ENCODE results near the gene PARVA.
"Not testable (repeated sequence)": the region's sequence is repeated elsewhere in the genome, so short reads cannot be mapped to it uniquely, and the experiment has no call there.

Gene PARVA

DNA sequence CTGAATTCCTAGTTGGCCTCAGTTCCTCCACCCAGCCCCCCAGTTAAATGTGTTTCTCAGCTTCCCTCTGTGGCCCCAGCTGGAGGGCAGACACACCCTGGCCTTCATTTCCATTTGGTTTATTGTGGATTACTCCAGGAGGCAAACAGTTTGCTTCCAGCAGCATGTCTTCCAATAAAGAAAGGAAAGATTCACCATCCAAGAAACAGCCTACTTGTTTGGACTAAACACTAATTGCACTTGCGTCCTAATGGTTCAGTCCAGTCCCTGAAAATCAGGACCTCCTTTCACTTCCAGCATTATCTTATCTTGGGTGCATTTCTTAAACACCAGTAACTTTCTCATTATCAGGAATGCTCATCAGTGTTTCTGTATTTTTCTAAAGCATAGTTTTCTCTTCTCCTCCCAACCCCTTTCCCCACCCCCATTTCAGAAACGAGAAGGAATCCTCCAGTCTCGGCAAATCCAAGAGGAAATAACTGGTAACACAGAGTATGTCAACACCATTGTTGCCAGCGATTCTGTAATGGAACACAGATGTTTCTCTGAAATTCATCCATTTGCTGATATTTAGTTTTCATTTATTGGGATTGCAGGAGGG lies 130.9 kb downstream of the PARVA start:
- no peak for DNase-seq

DNA sequence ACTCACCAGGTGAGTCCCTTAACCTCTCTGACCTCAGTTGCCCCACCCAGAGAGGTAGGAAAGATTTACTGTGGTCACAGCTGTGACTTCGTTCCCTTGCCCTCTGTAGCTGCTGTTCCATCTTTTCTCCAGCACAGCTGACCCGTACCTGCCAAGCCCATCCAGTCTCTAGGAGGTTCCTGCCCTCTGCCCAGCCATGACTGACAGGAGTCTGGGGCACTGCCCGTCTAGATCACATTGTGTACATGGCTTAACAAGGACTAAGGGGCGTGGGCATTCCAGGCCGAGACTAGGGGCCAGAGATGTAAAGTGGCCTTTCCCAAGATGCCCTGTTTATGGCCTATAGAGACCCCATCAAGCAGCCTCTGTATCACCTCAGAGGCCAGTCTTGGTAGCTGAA lies 132.0 kb downstream of the PARVA start:
- no peak for DNase-seq

DNA sequence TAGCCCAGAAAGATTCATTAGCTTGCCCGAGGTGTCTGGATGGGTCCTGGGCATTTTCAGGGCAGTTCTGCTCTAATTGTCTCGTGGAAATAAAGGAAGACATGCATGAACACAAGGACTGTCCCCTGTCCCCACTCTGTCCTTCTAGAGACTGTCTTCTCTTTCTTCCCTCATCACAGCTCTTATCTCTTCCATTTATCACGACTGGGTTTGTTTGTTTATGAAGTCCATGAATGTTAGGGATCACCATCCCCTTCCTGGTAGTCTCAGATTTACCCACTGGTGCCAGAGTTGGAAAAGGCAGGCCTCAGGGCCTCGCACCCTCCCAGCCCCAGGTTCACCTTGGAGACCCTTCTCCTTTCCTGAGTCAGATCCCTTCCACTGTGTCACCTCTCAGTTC lies 134.8 kb downstream of the PARVA start:
- DNase-seq = no peak

DNA sequence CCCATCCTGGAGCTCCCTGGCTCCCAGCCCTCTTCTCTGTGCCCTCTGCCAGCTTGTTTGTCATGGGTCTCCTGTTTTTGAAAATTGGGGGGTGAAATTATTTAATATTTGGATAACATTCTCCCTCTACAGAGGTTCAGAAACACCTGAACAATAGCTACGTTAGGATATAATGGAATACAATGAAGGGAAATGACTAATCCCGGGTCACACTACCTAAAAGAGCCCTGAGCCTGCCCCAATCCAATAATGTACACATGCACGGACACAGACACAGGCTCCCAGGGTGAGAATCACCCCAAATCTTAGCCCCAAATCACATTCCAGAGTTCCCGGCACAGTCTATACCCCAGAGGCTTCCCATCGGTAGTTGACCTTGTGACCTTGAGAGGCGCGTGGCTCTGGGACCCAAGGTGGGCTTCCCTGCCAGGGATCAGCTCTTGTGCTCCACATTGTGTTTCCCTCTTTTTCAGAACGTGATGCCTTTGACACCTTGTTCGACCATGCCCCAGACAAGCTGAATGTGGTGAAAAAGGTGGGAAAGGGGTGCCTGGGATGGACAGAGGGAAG lies 135.5 kb downstream of the PARVA start:
- no peak for DNase-seq

DNA sequence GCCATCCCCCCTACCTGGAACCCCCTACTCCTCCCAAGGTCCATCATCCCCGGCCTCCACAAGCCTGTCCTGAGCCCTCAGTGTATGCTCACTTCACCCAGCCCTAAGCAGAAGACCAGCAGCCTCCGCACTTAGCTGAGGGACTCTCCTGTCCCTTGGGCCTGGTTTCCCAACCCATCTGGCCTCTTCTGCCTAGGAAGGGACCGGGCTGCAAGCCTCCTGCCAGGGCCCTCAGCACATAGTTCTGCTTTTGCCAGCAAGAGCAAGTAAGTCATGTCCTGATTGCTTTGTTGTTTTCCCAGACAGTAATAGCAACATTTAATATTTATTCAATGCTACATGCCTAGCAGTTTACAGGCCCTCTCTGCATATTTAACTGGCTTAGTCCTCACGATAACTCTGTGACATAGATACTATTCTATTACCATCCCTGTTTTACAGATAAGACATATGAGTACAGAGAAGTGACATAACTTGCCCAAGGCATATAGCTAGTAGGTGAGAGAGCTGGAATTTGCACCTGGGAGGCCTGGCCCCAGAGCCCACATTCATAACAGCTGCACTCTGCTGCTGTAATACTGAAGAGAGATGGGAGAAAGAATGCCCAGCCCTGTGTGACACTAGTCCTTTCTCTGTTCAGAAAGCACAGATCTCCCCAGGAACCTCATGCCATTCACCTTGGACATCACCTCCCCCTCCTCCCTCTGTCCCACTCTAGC lies 139.2 kb downstream of the PARVA start:
- DNase-seq = no peak

DNA sequence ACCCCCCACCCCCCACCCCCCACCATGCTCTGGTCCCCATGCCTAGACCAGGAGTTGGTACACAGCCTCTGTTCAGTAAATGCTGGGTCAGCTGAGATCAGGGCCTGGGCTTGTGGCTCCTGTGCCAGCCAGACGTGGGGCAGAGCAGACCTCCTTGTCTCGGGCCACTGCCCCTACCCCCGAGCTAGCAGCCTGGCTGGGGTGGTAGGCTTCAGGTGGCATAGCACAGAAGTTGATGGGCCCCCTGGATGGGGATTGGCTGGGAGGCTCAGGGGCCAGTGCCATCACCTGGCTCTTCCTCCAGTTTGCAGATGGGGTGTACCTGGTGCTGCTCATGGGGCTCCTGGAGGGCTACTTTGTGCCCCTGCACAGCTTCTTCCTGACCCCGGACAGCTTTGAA lies 139.9 kb downstream of the PARVA start:
- no peak for DNase-seq

DNA sequence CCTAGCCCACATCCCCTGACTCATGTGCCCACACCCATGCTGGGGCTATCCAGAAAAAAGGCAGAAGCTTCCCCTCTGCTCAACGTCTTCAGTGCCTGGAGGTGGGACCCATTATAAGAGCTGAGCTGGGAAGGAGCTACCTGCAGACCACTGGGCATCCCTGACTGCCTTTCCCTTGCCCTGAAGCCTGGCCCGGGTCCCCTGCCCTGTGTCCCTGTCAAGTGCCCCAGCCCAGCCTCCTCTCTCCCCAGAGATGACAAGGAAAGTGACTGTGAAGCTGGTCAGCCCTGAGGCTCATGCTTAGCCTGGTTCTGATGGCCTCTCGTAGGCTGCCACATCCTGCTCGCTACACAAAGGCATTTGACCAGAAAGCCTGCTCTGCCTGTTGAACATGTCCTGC lies 140.4 kb downstream of the PARVA start:
- no peak for DNase-seq

DNA sequence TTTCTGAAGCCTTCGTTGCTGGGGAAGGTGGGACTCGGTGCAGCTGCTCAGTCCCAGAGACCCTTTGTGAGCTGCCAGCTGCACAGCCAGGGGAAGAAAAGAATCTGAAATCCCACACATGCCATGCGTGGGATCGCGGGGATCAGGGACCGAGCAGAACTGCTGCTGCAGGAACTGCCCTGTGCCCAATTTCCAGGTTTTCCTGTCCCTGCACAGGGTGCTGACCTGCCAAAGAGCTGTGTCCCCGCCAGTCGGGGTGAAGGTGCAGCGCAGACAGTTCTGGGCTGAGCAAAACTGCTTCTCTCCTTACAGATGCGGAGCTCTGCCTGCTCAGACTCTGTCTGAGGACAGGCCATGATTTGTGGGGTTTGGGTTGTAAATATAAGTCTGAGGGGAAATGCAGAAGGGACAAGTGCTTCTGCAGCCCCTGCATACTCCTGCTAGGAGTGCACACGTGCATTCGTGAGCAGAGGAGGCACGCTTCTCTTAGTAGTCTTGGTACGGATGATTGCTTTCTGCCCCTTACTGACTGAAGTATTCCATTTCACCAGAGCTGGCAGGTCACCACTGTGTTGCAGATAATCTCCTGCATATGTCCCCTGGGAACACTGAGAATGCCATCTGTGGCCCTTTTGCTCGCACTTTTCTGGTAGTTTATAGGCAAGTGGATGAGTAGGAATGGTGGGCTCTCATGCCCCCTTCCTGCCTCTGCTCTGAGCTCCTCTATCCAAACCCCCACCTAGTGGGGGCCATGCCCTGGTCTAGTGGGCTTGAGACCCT lies 141.4 kb downstream of the PARVA start:
- DNase-seq = no peak

DNA sequence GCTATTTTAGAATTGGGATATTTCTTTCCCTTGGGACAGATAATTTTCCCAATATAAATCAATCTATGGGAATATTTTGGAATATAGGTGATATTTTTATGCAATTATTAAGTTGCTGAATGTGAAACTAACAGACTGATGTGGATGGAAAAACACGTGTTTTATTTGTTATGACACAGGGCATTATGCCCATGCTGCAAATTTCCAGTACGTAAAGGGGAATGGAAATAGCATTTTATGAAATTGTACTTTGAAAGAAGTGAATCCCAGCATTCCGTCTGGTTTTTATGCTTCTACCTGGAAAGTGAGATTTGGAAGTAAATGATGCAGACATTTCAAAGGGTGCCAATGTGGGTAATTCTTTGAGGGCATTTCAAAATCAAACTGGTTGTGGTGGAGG lies 142.7 kb downstream of the PARVA start:
- no peak for DNase-seq

DNA sequence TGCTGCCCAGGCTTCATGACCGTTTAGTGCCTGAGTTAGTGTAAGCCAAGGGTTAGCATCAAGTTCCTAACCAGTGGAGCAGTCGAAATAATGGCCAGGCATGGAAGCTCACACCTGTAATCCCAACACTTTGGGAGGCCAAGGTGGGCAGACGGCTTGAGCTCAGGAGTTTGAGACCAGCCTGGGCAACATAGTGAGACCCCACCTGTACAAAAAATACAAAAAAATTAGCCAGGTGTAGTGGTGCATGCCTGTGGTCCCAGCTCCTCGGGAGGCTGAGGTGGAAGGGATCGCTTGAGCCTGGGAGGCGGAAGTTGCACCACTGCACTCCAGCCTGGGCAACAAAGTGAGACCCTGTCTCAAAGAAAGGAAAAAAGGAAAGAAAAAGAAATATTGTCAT lies 143.2 kb downstream of the PARVA start:
- not testable (repeated sequence) for DNase-seq

DNA sequence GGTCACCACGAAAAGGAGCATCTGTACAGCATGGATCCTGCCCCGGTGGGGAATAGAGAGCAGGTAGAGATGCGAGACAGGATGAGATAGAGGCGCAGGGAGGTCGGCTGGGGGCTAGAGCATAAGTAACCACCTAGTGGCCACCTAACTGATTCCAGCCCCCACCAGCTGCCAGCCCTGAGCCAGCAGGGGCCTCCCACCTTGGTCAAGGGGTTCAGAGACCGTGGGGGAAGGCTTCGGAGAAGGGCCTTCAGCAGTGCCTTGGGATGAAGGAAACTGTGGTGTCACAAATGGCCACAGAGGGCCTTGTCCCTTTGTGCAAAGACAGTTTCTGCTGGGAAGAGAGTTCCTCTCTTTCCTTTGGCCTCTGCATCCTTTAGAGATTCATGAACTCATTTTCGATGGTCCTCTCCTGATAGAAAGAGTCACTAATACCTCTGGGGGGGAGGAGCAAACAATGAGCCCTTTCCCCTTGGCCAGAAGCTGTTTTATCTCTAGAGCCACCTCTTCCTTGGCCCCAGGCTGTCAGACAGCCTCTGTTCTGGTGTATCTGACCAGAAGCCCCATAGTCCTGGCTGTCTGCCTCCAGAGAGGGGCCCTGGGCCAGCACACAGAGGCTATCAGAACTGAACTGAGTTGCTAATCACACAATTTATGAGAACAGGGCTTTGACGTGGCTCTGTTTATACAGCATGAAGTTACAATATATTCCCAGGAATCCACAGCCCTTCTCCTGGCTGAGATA lies 146.0 kb downstream of the PARVA start:
- no peak for DNase-seq

DNA sequence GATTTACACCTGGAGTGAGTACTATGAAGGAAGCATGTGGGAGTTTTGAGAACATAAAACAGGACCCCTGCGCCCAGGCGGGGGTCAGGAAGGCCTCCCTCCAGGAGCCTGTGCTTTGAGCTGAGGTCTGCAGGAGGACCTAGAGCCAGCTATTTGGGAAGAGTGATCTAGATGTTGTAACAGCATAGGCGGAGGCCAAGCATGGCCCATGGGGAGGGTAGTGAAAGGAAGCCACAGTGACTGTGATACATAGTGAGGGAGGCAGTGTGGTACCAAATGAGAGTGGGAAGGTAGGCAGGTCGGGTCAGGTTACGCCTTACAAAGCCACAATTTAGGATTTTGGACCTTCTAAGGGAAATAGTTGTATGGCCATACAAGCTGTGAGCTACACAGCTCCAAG lies 147.5 kb downstream of the PARVA start:
- DNase-seq = no peak

DNA sequence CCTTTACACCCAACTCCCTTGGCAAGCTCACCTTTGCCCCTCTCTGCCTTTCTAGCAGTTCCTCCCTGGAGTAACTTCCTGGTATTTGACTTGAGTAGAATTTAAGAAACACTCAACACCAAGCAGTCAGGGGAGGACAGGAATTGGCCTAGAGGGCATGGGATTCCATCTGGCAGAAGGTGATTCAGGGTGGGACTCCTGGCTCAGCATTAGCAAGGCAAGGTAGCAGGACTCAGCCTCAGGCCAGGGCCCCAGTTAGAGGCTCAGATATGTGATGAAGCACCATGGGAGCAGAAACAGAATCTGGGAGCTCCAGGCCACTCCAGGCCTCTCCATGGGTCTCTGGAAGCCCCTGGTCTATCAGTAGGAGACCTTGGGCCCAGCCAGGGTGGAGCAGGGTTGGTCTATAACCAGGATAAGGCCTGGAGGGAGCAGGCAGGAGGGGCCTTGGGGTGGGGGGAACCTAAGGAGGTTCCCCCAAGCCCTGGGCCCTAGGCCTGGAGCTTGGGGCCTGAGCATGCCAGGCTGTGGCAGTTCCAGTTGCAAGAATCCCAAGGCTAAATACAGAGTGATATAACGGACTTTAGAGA lies 148.2 kb downstream of the PARVA start:
- DNase-seq = no peak

DNA sequence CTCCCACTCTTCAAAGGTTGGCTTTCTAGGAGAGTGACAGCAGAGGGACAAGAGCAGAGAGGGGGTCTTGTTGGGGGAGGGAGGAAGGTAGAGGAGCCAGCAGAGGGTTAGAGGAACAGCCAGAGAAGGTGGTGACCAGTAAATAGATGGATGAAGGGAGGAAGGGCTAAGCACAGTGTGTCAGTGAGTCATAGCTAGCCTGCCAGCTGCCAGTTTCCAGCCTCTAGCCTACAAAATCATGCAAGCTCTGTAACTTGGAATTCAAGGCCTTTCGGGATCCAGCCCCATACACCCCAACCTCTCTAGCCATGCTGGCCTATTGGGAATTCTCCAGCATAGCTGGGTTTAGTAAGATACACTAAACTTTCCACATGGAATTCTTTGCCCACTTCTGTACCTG lies 149.4 kb downstream of the PARVA start:
- DNase-seq = no peak

DNA sequence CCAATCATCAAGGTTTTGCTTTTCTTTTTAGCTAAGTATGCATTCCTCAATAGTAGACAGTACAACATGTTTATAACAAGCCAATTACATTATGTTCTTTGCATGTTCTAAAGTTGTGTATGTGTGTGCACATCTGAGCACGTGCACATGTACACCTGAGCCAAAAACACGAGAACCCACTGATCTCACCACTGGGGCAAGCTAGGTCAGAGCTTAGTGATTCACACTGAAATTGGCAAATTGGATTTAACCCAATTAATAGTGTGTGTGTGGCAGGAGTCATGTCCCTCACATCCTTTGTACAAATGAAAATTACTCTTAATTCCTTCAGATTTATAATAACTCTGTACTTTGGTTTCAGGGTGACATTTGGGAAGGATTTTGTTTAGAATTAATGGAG lies 151.1 kb downstream of the PARVA start:
- DNase-seq = no peak

DNA sequence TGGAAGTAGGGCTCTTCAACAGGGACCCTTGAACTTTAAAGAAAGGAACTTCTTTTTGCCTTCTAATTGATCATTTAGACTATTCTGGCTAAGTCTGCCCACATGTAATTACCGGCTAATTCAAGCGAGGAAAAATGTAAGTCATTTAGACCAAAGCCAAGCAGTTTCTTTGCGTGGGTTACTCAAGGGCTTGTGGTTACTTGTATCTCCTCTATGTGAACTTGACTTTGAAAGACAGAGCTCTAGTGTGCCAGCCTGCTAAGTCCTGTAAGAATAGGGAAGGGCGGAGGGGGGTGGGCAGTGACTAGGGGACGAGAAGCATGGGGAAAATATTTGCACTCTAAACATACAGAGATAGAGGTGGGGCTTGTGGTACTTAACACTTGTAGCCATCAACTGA lies 151.7 kb downstream of the PARVA start:
- DNase-seq = no peak

DNA sequence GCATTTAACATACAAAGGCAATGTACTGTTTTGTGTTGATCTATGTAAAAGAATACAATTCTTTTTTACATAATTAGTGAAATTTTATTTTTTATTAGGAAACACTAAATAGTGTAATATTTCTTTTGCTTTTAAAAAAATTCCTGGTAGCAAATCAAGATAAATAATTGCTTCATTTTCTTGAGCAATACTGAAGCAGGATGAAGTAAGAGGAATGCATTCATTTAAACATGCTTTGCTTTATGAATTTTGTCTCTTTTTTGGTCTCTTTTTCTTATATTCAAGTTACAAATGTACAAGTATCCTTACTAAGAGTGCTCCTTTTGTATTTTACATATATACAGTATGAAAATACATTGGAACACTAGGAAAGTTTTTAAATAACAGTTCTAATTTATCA lies 152.4 kb downstream of the PARVA start:
- DNase-seq = no peak

DNA sequence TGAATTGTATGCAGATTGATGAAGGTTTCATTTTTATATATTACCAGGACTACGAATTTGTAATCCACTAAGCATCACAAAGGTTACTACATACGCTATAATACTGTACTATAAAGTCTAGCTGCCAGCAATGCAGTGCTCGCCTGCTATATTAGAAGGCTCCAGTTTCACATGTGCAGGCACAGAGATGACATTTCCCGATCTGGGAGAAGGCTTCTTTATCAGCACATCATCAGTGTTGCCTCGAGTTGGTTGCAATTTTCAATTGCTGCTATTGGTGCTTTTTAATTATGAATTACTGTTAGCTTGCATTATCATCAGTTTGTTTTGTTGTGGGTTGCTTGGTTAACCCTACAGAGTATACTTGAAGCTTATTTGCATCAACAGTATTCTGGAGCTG lies 153.6 kb downstream of the PARVA start:
- DNase-seq = no peak

DNA sequence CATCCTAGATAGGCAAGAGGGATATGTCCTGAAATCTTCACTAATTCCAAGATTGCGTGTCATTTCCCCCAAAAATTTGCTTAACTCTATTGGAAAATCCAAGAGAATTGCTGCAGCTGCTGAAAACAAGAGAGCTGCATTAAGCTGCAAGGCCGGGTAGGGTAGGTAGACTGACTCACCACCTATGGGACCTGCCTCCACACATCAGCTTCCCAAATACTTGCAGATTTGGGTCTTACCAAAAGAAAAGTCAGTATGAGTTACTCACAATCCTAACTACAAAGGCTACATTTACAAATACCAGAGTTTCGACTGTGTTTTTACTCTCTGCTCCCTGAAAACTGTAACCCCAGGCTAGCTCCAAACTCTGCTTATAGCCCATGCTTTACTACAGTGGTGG lies 154.3 kb downstream of the PARVA start:
- DNase-seq = no peak

DNA sequence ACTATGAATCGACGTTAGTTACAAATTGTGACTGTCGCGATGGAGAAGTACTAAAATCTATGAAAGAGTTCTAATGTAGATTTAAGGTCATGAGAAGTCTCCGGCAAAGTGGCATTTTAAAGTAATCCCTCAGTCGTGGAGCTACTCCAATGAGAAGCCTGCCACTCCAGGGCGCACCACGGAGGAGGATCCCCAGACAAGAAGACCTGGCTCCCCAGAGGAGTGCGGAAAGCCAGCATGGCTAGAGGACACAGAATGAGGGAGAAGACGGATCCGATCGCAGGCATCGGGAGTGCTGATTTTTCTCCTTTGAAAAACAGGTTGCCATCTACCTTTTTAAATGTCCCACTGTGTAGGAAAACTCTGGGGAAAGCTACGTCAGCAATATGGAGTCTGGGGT lies 155.2 kb downstream of the PARVA start:
- DNase-seq = no peak

DNA sequence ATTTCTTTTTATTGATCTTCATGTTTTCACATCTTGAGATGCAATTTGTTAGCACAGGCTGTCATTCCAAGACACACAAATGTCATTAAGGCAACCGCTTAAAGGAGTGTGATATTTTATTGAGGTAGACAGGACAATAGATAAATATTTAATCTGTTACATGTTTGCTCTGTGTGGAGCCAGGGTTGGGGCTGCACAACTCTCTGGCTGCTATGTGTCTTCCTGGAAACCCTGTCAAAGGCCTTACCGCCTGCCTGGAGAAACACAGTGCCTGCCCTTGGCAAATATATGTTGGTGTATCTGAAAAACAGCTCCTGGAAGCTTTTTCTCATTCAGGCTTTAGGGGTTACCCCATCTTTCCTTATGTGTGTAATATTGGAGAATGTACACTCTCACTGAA lies 157.2 kb downstream of the PARVA start:
- no peak for DNase-seq

DNA sequence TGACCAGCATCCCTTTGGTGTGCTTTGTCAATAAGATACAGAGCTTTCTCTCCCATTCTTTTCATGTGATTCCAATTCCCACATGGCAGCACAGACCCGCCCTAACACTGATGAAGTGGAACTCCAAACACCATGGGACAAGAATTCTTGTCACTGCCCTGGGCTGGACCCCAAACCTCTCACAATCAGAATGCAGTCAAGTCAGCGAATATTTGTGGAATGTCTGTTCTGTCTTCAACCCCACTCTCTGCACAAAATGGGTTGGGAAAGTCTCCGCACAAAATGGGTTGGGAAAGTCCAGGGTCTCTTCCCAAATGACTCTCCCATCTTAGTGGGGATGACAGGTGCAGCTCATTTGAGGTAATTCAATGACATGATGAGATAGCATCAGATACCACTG lies 157.9 kb downstream of the PARVA start:
- no peak for DNase-seq

DNA sequence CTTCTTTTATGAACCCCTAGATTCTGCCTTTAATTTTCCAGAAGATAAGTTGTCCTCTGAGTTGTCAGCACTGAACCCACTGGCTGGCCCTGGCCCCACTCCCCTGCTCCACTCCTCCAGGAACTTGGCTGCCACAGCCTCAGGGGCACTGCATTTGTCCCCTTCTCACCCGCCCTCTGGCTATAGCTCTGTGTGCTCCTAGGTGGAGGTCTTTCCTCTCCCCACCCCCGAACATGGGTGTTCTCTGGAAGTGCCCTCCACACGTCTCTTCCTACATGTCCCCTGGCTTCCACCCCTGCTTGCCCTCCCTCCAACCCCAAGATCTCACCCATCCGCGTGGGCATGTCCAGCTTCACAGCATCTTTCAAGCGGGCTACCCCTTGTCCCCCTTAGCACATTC lies 159.2 kb downstream of the PARVA start:
- DNase-seq = no peak
